Ishikawa (cell line): ENCODE measurements around the gene ATP1A3.

Experiments
- CEBPB ChIP-seq: IDR thresholded peaks from 2 replicates; pipeline ENCODE4 v1.6.1; 2012
- EGR1 ChIP-seq: IDR thresholded peaks from 2 replicates; pipeline ENCODE4 v1.6.1; 2012
- NFIC ChIP-seq: IDR thresholded peaks from 2 replicates; pipeline ENCODE4 v1.6.1; 2012
- TAF1 ChIP-seq: IDR thresholded peaks from 2 replicates; pipeline ENCODE4 v1.6.1; 2012; ENCODE audit warnings: low read depth, mild to moderate bottlenecking
- TEAD4 ChIP-seq: IDR thresholded peaks from 2 replicates; pipeline ENCODE4 v1.6.1; 2012
- TF ChIP-seq, protein P1 (sequence below): IDR thresholded peaks from 2 replicates; pipeline ENCODE4 v1.6.1; 2012; ENCODE audit warnings: low read depth, mild to moderate bottlenecking
- TF ChIP-seq, protein P2 (sequence below): IDR thresholded peaks from 2 replicates; pipeline ENCODE4 v1.6.1; 2012

DNA sequence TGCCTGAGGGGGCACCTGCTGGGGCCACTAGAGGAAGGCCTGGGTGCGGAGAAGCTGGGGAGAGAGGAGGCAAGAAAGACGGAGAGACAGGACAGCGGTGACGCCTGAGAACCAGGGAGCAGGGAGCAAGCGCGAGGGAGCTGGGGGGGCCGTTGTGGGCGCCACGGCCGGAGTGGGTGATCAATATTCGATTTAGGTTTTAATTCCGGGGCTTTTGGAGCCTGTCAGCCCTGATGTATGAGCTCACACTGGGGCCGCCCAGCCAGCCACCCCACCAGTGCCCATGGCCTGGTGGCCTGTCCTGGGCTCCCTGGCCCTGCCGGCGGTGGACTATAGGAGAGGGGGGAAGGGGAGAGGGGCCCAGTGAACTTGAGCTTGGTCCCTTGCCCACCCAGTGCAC lies 57.1 kb downstream of the ATP1A3 start:
- no peak for TF ChIP-seq TEAD4
- TF ChIP-seq, protein P1, sequence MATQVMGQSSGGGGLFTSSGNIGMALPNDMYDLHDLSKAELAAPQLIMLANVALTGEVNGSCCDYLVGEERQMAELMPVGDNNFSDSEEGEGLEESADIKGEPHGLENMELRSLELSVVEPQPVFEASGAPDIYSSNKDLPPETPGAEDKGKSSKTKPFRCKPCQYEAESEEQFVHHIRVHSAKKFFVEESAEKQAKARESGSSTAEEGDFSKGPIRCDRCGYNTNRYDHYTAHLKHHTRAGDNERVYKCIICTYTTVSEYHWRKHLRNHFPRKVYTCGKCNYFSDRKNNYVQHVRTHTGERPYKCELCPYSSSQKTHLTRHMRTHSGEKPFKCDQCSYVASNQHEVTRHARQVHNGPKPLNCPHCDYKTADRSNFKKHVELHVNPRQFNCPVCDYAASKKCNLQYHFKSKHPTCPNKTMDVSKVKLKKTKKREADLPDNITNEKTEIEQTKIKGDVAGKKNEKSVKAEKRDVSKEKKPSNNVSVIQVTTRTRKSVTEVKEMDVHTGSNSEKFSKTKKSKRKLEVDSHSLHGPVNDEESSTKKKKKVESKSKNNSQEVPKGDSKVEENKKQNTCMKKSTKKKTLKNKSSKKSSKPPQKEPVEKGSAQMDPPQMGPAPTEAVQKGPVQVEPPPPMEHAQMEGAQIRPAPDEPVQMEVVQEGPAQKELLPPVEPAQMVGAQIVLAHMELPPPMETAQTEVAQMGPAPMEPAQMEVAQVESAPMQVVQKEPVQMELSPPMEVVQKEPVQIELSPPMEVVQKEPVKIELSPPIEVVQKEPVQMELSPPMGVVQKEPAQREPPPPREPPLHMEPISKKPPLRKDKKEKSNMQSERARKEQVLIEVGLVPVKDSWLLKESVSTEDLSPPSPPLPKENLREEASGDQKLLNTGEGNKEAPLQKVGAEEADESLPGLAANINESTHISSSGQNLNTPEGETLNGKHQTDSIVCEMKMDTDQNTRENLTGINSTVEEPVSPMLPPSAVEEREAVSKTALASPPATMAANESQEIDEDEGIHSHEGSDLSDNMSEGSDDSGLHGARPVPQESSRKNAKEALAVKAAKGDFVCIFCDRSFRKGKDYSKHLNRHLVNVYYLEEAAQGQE, result no peak
- TF ChIP-seq NFIC, result no peak
- TF ChIP-seq, protein P2, sequence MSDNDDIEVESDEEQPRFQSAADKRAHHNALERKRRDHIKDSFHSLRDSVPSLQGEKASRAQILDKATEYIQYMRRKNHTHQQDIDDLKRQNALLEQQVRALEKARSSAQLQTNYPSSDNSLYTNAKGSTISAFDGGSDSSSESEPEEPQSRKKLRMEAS, result no peak
- no peak for TF ChIP-seq EGR1
- no peak for TF ChIP-seq CEBPB
- no peak for TF ChIP-seq TAF1
